ENCODE results near the gene GARIN5A. TPM values are rescaled to one million over a fixed set of nuclear protein-coding genes. Genes with fewer than 3 reads are reported as not detected.
A peak's percentile ranks its signal among the peaks of the same experiment; 100 is the strongest.

Gene GARIN5A
- polyA plus RNA-seq, 1 donor (not counting 4 experiments of a cell fraction or from before 2014, with no cell fraction given): 0.37 TPM

DNA sequence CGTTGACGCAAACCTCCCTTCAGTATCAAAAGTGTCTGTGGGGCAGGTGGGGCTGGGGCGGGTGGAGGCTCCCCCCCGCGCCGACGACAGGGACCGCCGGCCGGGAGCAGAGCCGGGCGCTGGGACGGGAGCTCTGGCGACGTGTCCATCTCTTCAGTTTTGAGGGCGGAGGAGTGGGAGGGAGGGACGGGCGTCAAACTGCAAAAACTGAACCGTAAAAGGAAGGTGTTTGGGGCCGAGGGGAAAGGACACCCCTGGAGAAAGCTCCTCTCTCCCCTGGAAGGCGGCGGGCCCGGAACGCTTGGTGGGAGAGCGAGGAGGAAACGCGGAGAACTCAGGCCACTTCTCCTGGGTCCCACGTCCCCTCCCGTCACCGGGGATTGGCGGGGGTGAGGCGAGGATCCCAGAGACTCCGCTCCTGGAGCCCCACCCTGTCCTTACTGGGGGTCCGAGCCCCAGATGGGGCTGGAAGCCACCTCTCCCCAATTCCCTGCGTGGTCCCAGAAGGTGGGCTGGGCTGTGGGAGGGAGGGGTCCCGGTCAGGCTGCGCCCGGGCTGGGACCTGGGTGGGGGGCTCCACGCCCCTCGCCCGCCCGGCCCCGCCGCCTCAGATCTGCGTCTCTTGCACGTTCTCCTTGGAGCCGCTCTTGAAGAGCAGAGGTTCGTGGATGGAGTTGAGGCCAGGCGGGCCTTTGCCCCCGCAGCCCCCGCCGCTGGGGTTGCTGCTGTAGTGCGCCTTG, 40.5 kb upstream of the GARIN5A start:
- H3K79me2 ChIP-seq (ENCODE audit: control insufficient read depth, insufficient read depth, low read length): no peaks in the 10 kb centered on the region
- no peak for FAIRE-seq
- no peaks in the 10 kb centered on the region for H3K36me3 ChIP-seq (ENCODE audit: control insufficient read depth in 2 of 2, extremely low read depth in 1 of 2, insufficient read depth in 2 of 2, low read length in 2 of 2)
- H2AFZ ChIP-seq (ENCODE audit: control insufficient read depth, low read length): peak overlapping the region; percentile 37
- H3K27ac ChIP-seq (ENCODE audit: control insufficient read depth, insufficient read depth, low read length): no peak overlapping the region
- no peak overlapping the region for H3K4me3 ChIP-seq (ENCODE audit: control insufficient read depth in 2 of 3, extremely low read depth in 1 of 3, insufficient read depth in 2 of 3, low read depth in 1 of 3, low read length in 3 of 3)
- H4K20me1 ChIP-seq (ENCODE audit: control insufficient read depth, extremely low read depth, insufficient read depth, low read length): no peaks in the 10 kb centered on the region
- H3K9me1 ChIP-seq (ENCODE audit: control insufficient read depth, extremely low read depth, insufficient read depth, low read length): no peaks in the 10 kb centered on the region
- dilution Hi-C loops (cut with MboI; ENCODE audit: extremely low pct_ligation_motif_present, low sequenced_read_pairs): no loop called here
- no peaks in the 10 kb centered on the region for H3K4me1 ChIP-seq (ENCODE audit: control insufficient read depth, extremely low read depth, insufficient read depth, low read length)
- H3K9ac ChIP-seq (ENCODE audit: control insufficient read depth, extremely low read depth, insufficient read depth, low read length): no peak overlapping the region
- H3K9me3 ChIP-seq (ENCODE audit: control insufficient read depth, low read depth, low read length): no peaks in the 10 kb centered on the region
- H3K4me2 ChIP-seq (ENCODE audit: control insufficient read depth, extremely low read depth, insufficient read depth, low read depth, low read length): no peak overlapping the region
- peaks cover 8% of the 10 kb centered on the region for H3K27me3 ChIP-seq (ENCODE audit: control insufficient read depth, extremely low read depth, insufficient read depth, low read length)
- no peak for DNase-seq (ENCODE audit: low read depth, low spot score)
- TF ChIP-seq CTCF (optimal IDR thresholded peaks at IDR 0.05 in 1 of 3, IDR thresholded peaks at IDR 0.05 in 1 of 3, conservative IDR thresholded peaks at IDR 0.05 in 1 of 3; ENCODE audit: extremely low read depth in 1 of 3, insufficient read depth in 2 of 3, low read length in 3 of 3) (no peak), EZH2 (IDR thresholded peaks at IDR 0.05; ENCODE audit: low read length) (no peak)

GRCh38 chr19:50516456-50516855, 39.8 kb upstream of the GARIN5A start:
- Histone ChIP-seq H2AFZ (ENCODE audit: control insufficient read depth, low read length) (no peak overlapping the region), H3K9ac (ENCODE audit: control insufficient read depth, extremely low read depth, insufficient read depth, low read length) (no peak overlapping the region), H3K9me1 (ENCODE audit: control insufficient read depth, extremely low read depth, insufficient read depth, low read length) (no peaks in the 10 kb centered on the region), H3K27me3 (ENCODE audit: control insufficient read depth, extremely low read depth, insufficient read depth, low read length) (peaks cover 8% of the 10 kb centered on the region), H4K20me1 (ENCODE audit: control insufficient read depth, extremely low read depth, insufficient read depth, low read length) (no peaks in the 10 kb centered on the region), H3K4me1 (ENCODE audit: control insufficient read depth, extremely low read depth, insufficient read depth, low read length) (no peaks in the 10 kb centered on the region), H3K4me2 (ENCODE audit: control insufficient read depth, extremely low read depth, insufficient read depth, low read depth, low read length) (peak overlapping the region; percentile 16), H3K9me3 (ENCODE audit: control insufficient read depth, low read depth, low read length) (no peaks in the 10 kb centered on the region), H3K4me3 (ENCODE audit: control insufficient read depth in 2 of 3, extremely low read depth in 1 of 3, insufficient read depth in 2 of 3, low read depth in 1 of 3, low read length in 3 of 3) (no peak overlapping the region), H3K27ac (ENCODE audit: control insufficient read depth, insufficient read depth, low read length) (no peak overlapping the region), H3K79me2 (ENCODE audit: control insufficient read depth, insufficient read depth, low read length) (no peaks in the 10 kb centered on the region), H3K36me3 (ENCODE audit: control insufficient read depth in 2 of 2, extremely low read depth in 1 of 2, insufficient read depth in 2 of 2, low read length in 2 of 2) (no peaks in the 10 kb centered on the region)
- FAIRE-seq (no peak), DNase-seq (ENCODE audit: low read depth, low spot score) (no peak)
- no peak for TF ChIP-seq EZH2 (IDR thresholded peaks at IDR 0.05; ENCODE audit: low read length)
- no peak for TF ChIP-seq CTCF (optimal IDR thresholded peaks at IDR 0.05 in 1 of 3, IDR thresholded peaks at IDR 0.05 in 1 of 3, conservative IDR thresholded peaks at IDR 0.05 in 1 of 3; ENCODE audit: extremely low read depth in 1 of 3, insufficient read depth in 2 of 3, low read length in 3 of 3)
- dilution Hi-C loops (cut with MboI; ENCODE audit: extremely low pct_ligation_motif_present, low sequenced_read_pairs): no loop called here
